Measurements from ENCODE around the gene FOXO1. TPM values are rescaled to one million over a fixed set of nuclear protein-coding genes. Genes with fewer than 3 reads are reported as not detected.

Gene FOXO1
- total RNA-seq, 1 donor from 2014 or later: 57.5 TPM

Other genes starting within 250 kb of the FOXO1 start
- gene MRPS31, start 104.5 kb upstream of the FOXO1 start, total RNA-seq: 21.1 TPM
- 3.2 TPM for gene SLC25A15, start 123.0 kb upstream of the FOXO1 start, total RNA-seq

Data from sciatic nerve (tissue), 1 donor.